AG20443 (cell line): ENCODE results near the gene HADHA.
"Not testable (repeated sequence)": the region's sequence is repeated elsewhere in the genome, so short reads cannot be mapped to it uniquely, and the experiment has no call there.

Experiments
- DNase-seq: peaks from one replicate; pipeline ENCODE4 v3.0.0; 2012; ENCODE audit warnings: low spot score, mixed read lengths

Gene HADHA

DNA sequence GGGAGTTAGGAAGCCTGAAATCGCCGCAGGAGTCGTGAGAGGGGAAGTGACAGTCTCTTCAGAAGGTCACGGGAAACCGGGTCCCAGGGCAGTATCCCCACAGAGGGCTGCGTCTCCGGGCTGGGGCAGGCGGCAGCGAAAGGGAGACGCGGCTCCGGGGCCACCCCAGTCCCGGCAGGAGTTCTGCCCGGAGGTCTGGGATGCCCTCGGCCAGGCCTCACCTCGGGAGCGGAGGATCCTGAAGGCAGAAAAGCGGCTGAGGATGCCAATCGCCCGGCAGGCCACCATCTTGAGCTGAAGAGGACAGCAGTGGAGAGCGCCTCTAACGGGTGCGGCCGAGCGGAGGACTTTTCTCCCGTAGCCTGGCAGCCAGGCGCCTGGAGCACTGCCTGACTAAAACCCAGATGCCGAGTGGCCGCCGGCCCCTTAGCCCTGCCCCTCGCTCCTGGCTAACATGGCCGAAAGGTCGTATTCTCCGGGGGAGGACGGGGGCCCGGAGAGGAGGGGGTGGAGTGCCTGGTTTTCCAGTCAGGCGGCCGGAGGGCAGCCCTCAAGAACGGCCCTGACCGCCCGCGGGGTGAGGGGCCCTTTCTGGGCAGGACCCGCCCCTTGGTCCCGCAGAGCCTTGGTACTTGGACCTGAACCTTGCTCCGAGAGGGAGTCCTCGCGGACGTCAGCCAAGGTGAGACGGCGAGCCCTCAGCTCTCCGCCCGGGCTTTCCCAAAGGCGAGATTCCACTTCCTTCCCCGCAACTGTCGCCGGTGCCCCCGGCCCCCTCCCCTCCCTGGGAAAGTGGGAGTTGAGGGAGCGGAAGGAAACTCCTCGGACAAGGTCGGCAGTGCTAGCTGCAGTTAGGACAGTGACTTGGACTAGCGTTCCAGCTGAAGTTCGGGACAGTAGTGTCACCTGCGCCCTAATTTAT lies at the start of gene HADHA, which contains the start of gene HADHB:
TSS of gene HADHA (minus strand) at position 324 of the 922 bp plus-strand sequence. CDS start at position 288, 36 bp downstream.
TSS of gene HADHB (plus strand) at position 631 of the 922 bp plus-strand sequence. CDS start 9,316 bp downstream, outside the sequence.
- peak; percentile 95 for DNase-seq

DNA sequence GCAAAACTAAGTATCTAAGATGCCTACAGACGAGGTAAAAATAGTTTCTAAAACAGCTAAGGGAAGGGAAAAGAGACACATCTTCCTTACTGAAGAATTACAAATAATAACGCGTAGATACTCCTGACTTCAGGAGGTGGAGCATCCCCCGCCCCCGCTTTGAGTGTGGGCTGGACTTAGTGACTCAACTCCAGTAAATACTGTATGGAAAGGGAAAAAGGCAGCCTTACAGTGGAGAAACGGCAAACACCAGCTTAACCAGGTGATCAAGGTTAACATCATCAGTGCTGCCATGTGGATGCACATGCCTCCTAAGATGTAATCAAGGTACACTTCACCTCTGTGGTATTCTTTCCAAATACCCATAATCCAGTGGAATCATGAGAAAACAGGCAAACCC lies 48.2 kb upstream of the HADHA start:
- no peak for DNase-seq

DNA sequence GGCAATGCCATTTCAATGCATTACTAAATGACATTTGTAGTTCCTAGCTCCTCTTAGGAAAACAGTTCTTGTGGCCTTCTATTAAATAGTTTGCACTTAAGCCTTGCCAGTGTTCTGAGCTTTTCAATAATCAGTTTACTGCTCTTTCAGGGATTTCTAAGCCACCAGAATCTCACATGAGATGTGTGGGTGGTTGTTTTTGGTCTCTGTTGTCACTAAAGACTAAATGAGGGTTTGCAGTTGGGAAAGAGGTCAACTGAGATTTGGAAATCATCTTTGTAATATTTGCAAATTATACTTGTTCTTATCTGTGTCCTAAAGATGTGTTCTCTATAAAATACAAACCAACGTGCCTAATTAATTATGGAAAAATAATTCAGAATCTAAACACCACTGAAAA lies 45.6 kb upstream of the HADHA start:
- DNase-seq = no peak

DNA sequence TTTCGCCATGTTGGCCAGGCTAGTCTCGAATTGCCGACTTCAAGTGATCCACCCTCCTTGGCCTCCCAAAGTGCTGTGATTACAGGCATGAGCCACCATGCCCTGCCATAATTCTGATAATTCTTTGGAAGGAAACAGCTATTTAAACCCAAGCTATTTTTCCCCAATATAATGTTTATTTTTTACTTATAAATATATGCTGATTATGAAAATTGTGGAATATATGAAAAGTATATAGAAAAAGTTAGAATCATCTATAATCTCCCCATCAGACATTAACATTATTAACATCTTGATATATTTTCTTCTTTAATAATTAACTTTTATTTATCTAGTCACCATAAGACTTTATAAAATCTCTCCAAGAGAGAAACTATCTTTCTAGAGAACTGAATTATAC lies 41.5 kb upstream of the HADHA start:
- no peak for DNase-seq

DNA sequence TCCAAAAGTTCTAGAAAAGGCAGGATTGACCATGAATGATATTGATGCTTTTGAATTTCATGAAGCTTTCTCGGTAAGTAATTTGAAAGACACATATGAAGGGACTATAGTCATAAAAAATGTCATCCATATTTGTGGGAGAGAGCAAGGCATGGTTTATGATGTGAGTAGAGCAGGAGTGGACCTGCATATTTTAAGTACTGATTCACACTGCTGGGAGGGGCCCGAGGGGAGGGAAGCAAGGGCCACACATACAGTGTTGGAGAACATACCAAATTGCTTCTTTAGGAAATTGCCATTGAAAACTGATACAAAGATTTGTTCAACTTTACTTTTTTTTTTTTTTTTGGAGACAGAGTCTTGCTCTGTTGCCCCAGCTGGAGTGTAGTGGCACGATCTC lies 39.7 kb upstream of the HADHA start:
- peak; percentile 66 for DNase-seq

DNA sequence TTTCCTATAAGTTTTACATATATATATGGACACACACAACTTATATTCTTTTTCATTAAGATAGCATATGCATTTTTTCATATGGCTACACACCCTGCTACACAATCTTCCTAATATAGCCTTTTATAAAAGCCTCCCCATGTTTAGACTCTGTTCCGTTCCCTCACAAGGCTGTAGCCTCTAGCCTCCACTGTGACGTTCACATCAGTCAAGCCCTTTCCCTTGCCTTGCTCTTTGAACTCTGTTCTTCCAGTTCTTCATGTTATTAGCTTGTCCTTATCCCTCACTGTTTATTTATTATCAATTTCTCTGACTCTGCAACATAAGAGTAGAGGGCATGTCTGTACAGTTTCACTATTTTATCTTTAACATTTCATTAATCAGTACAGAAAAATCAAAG lies 39.2 kb upstream of the HADHA start:
- no peak for DNase-seq

DNA sequence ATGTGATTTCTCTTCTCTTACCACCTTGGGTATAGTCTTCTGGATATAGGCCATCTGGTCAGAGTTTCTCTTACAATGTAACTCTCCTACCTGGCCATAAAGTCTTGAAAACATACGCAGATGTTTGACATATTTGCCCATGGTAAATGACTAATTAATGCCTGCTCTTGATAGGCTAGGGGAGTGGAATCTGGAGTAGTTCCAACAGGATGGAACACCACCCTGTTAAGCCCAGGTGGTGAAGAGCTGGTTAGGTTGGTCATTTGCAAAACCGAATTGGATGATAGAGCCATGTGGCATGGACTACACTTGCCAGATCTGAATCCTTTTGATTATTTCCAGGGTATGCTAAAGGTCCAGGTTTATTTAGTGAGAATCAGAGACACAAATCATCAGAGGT lies 36.8 kb upstream of the HADHA start:
- no peak for DNase-seq

DNA sequence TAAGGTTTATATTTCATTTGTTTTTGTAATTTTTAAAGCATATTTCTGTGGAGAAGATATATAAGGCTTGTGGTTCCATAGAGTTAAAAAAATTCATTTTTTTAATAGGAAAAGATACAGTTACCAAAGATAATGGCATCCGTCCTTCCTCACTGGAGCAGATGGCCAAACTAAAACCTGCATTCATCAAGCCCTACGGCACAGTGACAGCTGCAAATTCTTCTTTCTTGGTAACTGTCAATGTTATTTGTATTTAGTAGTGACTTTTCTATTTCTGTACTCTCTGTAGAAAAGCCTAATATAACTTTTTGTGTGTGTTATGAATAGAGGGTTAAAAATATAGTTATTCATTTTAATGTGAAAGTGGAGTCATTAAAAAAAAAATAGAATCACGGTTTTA lies 35.5 kb upstream of the HADHA start:
- no peak for DNase-seq

DNA sequence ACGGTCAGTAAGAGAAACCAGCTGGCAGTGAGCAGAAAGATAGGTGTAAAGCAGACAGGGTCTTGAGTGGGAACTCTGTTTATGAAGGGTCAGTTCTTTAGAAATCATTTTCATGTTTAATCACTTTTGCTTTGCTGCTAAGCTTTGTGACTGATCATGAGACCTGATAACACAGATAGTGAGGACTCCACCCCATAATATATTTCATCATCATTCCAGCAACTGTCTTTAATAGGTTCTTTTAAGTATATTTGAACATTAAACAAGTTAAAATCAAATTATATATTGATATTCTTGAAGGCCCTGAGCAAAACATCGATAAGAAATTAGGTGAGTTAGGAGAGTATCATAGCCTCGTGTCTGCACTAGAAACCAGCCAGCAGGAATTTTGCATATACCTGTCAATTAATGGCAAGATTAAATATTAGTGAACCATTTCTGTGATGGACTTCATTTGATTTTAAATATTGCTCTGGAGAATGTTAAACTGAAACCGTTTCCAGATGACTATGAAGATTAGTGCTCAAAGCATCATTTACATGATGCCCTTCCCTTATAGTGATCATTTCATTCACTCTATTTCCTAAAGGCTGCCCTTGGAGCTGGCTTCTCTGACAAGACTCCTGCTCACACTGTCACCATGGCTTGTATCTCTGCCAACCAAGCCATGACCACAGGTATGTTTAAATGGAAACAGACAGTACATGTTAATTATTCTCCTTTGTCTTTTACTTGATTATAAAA lies 32.2 kb upstream of the HADHA start:
- no peak for DNase-seq

DNA sequence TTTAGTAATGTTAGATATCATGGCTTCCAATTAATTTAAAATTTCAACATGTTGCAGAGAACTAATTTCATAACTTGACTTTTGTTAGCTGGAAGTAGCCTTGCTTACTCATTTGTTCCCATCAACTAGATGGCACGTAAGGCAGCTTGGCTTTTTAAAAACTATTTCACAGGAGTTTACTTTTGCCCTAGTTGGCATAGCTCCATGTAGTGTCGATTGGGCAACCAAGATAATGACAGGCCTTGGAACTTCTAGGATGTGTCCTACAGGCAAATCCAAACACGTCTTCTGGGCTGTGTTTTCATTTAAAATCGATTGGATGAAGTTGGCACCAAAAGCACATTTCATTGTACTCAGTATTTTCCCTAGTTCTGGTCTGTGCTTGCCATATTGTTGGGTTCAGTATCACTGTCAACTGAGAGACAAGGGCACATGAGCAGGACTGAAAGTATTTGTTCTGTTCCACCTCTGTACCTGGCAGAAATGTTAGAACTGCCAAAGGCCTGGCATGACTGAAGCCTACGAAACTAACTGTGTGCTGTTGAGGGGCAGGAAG lies 29.7 kb upstream of the HADHA start:
- peak; percentile 78 for DNase-seq

DNA sequence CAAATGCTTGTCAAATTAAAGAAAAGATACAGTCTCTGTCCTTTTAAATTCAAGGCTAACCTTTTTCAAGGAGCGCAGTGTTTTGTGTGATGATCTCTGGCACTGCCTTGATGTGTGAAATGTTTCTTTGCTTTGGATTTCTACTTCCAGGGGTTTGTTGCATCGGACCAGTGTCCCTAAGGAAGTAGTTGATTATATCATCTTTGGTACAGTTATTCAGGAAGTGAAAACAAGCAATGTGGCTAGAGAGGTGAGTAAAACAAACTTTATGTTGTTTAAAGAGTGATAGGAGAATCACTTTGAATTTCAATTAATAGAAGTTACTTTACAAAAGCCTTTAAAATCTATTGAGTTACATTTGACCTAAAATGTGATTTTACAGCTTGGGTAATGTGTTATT lies 29.1 kb upstream of the HADHA start:
- no peak for DNase-seq

DNA sequence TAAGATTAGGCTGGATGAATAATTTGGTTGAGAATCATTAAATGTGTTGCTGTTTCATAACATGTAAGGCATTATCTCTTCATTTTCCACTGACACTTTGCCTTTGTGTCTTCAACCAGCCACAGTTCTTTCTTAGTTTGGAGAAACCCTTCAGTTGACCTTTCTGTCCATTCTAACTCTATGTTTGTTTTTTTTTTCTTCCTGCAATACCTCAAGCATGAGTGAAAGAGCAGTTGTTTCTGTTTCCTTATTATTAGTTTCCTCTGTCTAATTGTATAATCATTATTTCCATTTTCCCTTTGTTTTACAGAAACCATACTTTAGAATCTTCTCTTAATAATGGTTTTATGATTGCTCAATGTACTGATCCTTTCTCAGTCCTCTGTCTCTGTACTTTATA lies 25.9 kb upstream of the HADHA start:
- no peak for DNase-seq

DNA sequence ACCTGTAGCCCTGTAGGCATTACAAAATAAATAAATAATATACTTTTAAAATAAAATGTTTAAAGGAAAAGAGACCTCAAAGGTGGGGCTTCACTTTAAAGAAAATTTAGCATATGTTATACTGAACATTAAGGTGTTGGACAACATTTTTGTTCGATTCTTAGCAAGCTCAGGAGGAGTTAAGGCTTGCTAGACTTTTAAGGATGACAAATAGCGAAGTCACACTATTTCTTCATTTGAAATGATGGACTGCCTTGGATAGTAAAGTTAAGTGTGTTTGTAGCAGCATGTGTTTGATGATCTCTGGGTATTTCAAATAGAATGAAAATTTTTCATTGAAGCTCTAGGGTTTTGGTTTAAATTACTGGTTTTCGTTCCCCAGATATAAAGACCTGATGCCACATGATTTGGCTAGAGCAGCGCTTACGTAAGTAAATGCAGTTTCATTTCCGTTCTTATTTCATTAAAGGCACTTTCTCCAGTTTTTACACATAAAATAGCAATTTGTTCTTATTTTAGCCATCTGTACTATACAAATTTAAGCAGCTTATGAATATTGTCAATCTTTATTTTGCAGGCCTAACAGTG lies 25.2 kb upstream of the HADHA start:
- DNase-seq = no peak

DNA sequence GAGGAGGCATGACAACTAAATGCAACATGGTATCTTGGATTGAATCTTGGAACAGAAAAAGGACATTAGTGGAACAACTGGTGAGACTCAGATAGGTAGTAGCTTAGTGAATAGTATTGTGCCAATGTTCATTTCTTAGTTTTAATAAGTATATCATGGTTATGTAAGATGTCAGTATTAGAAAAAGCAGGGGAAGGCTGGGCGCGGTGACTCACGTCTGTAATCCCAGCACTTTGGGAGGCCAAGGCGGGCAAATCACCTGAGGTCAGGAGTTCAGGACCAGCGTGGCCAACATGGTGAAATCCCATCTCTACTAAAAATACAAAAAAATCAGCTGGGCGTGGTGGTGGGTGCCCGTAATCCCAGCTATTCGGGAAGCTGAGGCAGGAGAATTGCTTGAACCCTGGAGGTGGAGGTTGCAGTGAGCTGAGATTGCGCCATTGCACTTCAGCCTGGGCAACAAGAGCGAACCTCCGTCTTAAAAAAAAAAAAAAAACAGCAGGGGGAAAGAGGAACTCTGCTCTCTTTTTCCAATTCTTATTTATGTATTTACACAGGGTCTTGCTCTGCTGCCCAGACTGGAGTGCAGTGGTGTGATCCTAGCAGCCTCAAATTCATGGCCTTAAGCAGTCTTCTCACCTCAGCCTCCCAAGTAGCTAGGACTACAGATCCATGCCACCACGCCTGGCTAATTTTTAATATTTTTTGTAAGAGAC lies 24.4 kb upstream of the HADHA start:
- not testable (repeated sequence) for DNase-seq

DNA sequence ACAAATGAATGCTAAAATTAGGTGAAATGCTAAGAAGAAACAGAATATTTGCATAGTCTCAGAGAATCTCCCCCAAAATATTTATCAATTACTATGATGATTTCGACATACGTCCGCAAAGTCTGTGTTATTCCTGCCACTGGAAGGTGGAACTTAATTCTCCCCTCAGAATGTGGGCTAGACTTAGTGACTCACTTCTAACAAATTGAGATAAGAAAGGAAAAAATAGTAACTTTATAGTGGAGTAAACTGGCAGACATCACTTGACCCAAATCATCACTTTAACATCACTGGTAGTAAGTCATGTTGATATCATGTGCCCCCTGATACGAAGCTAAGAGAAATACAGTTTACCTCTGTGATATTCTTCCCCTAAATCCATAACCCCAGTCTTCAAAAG lies 23.8 kb upstream of the HADHA start:
- DNase-seq = no peak

DNA sequence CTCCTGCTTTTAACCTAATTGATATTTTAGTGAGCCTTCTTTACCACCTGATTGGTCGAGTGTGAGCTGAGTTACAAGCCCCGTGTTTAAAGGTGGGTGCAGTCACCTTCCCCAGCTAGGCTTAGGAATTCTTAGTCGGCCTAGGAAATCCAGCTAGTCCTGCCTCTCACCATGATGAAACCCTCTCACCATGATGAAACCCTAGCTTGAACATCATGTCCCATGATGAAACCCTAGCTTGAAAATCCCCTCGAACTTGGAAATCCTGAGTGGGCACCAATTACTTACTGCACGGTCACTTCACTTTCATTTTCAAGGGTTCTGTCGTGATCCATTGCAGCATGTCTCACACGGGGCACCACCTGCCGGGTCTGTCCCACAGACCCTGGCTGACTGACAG lies 14.4 kb upstream of the HADHA start:
- not testable (repeated sequence) for DNase-seq

DNA sequence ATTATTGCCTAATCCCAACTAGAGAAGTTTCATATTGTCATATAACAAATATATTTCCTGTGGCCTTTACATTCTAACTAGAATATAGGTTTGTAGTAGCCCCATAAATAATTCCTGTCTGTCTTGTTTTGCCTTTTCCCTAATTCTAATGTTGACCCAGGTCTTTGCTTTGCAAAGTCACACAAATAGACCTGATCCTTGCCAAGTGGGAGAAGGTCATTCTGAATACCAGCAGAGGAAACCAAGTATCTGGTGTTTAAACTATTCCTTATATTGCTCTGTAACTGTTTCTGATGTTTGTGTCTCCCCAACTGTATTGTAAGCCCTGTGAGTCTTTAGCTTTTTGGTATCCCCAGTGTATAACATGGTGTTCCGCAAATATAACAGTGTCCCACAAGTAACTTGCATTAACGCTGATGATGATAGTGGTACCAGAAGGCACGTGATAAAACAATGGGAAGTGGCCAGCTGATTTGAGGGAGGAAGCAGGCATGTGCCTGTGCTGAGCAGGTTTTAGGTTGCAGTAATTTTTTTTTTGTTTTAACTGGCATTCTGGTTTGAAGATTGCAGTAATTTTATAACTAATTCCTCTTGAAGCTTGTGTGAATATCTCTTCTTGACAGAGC lies 11.4 kb upstream of the HADHA start:
- no peak for DNase-seq

DNA sequence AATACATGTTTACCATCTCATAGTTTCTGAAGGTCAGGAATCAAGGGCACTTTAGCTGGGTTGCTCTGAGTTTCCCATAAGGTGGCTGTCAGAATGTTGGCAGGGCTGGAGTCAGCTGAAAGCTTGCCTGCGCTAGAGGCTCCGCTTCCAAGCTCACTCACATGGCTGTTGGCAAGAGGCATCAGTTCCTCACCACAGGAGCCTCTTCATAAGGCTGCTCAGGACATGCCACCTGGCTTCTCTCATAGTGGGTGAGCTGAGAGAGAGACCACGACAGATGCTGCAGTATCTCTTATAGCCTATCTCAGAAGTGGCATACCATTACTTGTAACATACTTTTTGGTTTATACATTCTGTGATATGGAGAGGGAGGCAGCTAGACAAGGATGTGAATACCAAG lies 7.5 kb upstream of the HADHA start:
- no peak for DNase-seq

DNA sequence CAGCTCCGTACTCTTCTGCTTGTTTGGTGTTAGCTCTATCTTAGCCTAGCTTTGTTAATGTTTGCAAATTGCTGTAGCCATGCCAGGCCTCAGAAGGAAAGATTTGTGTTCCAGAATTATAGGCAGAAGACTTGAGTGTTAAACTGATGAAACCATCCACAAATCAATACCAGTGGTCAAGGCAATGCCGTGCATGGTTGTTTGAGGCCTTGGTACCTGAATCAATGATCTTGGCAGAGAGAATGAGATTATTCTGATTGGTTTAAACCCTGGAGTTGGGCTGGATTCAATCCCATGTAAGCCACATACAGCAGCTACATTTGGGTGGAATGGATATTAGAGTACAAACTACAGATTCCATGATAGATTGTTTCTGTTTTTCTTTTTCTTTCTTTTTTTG lies 5.2 kb upstream of the HADHA start:
- DNase-seq = no peak

DNA sequence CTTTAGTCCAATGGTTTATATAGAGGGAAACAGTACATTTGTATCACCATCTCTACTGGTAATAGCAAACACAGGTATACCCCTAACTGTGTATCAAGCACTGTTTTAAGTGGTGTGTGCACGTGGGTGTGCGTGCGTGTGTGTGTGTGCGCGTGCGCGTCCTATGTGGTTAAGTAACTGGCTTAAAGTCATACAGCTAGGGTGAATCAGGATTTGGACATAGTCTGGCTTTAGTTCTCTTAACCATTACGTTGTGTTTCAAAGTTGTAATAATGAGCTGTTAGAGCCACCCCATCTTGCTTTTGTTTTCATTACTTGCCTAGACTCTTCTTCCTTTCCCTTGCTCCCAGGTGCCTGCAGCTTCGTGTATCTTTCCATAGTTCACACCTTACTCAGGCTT lies 2.4 kb upstream of the HADHA start:
- DNase-seq = peak; percentile 9

DNA sequence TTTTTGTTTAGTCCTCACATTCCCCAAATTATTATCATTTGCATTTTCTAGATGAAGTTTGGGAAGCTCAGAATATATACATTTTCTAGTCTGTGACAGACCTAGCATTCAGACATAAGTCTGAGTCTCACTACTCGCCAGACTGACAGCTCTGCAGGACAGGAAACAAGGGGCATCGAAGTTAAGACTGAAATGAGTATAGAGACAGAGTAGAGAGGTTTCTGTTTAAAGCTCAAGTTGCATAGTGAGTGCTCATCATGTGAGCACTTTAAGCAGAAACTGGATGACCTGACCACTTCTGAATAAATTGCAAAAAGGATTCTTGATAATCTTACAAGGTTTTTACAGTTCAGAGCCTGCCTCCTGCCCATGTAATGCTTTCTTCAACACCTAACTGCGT lies 1.4 kb upstream of the HADHA start:
- no peak for DNase-seq
